HT-29 (cell line): Measurements from ENCODE around the gene ALX3. TPM values are rescaled to one million over a fixed set of nuclear protein-coding genes. Genes with fewer than 3 reads are reported as not detected.

Experiments
- DNase-seq: peaks from one replicate; pipeline ENCODE4 v3.0.0-alpha.2; 2015; ENCODE audit warnings: low spot score
- total RNA-seq: library from RNA; depleted of rRNA; stranded (reverse); fragments of >200 nt; shearing (Covaris generic); gene quantifications from 2 replicates; pipeline ENCODE4 v1.2.3, GENCODE V29; 2014

ALX3 gene
- total RNA-seq, 1 experiment from 2014 or later = not detected

DNA sequence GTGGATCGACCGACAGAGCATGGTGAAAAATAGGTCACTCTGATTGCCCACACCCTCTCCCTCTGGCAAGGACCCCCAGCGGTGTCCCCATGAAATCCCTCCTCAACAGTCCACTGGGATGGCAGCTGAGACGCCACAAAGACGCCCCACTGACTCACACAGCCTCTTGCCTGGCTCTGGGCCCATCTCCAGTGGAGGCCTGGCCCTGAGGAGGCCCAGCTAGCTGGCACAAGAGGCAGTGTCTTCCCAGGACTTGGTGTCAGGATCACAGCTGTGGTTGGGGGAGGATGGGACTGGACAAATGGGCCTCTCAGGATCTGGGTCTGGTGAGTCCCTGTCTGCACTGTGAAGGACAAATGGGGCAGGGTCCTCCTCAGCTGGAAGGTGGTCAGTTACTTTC lies 4.6 kb downstream of the ALX3 start:
- no peak for DNase-seq

DNA sequence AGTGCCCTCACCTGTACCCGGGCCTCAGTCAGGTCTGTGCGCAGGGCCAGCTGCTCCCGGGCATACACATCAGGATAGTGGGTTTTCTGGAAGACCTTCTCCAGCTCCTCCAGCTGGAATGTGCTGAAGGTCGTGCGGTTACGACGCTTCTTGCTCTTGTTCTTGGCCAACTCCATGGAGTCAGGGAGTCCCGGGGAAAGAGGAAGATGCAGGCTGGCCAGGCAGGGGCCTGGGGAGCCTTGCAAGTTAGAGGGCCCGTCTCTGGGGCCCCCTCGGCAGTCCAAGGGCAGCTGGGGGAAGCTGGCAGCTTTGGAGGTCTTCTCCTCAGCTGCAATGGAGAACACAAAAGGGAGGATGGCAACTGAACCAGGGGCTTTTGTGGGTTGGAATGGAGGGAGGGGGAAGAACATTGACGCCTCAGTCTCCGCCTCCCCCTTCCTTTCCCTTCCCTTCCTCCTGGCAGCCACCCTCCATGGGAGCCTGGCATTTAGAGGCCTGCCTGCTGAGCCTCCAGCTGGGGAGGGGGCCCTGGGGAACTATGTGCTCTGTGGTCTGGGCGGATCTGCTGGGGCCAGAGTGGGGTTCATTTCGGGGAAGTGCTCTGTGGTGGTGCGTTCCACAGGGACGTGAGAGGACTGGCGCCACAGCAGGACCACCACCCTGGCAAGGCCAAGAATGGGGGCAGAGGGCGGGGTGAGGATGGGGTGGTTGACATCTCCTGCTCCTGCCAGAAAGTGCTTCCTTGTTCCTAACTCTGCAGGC lies 5.7 kb downstream of the ALX3 start:
- DNase-seq = no peak

DNA sequence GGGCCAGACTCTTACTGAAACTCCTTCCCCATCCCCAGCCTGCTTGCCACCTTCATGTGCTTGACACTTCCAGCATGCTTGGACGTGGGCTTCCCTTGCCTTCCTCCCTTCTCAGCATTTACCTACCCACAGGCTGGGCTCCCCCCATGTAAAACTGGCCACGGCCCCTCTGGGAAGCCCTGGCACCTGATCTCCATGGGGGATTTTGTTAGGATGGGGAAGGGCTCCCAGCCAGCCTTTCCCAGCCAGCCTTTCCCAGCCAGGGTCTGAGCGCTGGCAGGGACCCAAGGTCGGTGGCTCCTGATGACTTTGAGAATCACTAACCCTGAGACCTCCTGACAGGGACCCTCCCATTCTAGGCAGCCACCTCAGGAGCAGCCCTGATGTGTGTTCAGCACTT lies 6.7 kb downstream of the ALX3 start:
- DNase-seq = no peak

DNA sequence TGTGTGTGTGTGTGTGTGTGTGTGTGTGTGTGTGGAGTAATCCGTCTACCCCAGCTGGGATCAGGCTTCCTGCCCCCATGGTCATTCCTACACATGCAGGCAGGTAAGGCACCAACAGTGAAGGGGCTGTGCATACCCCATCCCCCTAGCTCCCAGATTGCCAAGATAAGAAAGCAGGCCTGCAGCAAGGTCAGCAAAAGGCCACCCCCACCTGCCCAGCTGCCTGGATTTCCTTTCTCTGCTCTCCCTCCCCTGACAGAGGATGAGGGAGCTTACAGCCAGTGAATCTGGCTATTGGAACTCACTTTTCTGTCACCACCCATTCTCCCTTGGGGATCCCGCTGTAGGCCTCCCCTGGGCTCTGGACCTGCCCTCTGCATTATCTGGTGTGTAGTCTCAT lies 7.9 kb downstream of the ALX3 start:
- no peak for DNase-seq

DNA sequence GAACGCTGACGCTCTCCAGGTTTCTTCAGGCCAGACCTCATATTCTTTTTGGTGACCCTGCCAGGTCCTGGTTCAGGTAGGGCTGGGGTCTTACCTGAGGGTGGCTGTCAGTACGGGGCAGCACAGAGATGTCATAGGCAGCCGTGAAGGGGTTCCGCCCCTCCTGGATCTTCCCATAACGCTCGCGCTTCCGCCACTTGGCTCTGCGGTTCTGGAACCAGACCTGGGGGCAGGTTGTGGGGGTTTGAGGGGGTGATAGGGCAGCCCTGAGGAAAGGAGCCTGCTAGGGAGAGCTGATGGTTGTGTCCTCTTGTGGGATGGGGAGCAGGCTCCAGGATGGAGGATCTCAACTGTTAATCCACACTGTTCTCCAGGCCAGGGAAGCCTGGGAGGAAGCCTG lies 9.1 kb downstream of the ALX3 start:
- no peak for DNase-seq

DNA sequence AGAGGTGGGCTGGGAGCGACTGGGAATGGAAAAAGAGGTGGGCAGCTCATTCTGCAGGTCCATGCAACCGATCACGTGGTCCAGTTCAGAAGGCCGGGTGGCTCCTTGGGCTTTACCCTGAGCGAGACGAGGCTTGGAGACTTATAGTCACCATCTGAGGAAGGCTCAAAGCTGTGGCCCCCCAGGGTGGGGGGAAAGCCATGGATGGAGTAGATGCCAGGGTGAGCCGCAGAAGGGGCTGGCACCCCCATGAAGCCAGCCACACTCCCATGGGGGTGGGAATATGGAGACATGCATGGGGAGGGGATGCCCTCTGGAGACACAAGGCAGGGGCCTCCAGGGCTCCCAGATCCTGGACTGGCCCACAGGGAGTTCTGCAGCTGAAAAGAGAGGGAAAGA lies 9.8 kb downstream of the ALX3 start:
- no peak for DNase-seq

DNA sequence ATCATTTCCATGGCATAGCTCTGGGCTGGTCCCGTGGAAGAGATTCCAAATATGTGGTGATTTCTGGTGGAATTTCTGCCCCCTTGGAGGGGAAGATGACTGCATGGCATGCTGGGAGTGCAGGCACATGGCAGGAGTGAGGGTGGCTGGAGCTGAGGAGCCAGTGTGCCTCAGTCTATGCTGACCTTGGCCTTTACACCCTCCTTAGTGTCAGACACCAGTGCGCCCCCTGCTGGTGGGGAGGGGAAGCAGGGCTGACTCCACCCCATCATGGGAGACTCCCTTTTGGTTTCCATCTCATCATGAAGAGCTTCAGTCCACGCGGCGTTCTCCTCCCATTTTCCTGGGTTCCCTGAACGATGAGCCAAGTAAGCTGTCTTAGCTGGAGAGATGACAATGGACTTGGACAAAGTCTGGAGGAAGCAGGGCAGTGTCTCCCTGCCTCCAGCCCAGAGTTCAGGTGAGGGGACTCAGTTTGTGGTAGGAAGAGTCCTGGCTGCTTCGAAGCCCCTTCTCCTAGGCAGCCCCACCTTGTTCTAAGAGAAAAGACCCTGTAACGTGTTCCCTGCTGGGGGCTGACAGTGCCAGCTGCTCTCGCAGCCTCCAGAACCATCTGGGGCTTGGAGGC lies 10.3 kb downstream of the ALX3 start:
- DNase-seq = peak; percentile 38

DNA sequence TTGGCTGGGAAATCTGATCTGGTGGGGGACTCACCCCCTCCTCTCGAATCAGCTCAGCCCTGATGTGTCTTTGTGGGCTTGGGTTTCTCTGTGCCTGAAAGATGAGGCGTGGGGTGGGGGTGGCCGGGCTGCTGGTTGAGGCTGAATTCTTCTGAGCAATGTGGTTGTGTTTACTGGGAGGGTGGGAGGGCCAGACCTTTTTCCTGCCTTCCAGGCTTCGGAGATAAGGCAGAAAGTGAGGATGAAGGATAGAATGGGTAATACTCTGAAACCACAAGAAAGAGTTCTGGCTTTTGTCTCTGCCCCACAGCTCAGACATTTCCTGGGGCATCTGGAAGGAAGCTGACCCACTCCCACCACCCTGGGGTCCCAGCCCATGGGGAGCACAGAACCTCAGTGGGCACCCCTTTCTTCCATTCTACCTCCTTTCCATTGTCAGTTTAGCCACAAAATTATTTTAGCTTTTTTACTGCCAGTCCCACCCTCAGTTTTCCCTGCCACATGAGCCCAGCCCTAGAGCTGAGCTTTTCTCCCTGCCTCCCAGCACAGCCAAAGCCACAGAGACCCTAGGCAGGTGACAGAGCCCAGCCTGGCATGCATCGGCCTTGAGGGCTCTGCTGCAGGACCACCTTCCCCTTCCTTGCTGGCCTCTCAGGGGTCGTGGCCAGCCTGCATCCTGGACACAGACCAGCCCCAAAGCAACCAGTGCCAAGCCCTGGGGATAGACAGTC lies 11.2 kb downstream of the ALX3 start:
- no peak for DNase-seq

DNA sequence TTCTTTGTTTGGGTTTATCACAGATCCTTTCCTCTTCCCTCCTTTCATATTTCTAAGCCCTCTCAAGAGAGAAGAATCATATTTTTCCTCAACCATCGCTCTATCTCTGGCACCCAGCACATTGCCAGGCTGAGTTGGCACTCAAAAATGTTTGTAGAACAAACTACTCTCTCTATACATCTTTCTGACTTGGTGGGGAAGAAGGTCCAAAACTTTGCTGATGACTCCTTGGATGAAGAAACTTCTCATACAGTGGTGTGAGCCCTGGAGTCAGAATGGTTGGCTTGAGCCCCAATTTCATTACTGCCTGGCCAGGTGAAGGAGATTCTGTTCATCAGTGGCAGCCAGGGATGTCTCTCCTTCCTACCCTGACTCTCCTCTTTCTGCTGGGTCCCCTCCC lies 11.9 kb downstream of the ALX3 start:
- no peak for DNase-seq

DNA sequence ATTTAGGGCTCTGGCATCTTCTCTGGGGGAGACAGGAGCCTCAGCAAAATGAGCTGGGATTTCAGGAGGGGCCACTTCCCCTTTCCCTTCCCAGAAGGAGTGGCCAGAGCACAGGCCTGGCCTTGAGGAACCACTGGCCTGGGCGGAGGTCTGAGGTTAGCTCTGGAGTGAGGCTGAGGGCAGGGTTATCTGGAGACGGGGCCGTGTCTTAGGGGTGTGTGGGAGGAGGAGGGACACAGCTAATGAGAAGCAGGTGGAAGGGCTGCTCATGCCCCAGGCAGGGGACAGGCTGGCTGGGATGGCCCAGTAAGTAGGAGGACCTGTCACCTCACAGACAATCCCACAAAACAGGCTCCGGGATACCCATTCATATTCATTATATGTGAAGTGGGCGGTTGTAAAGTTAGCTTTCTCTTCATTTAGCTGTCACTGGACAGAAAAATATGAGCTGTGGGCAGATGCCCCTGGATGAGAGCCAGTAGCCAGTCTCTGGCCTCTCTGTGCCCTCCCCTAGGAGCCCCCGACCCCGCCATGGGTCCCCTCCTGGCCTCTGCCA lies 12.4 kb downstream of the ALX3 start:
- no peak for DNase-seq

DNA sequence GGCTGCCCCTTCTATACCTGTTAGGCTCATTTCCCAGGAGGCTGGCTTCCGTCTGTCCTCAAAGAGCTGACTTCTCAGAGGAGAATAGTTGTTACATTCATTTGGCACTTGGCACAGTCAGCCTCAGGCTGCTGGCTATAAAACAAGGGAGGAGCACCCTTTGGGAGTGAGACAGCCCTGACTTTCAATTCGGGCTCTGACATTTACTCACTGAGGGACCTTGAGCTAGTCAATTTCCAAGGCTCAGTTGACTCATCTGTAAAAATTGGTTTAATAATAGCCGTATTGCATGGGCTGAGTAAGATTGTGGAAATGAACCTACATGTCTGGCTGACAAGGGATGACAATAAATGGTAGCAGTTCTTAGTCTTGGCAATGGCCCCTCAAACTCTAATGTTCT lies 13.7 kb downstream of the ALX3 start:
- no peak for DNase-seq

DNA sequence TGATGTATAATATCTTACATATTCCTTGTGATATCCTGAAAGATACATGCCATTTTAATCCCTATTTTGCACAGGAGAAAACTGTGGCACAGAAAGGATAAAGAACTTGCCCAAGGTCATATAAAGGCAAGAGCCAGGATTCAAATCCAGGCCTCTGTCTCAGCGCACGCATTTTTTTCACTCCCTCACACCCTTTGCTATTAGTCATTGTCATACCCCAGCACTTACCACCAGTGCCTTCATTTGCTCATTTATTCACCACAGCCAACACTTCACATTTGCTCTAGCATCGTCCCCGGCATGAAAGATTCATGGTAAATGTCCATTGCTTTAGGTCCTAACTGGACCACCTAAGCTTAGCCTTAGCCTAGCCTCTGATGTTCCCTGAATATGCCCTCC lies 14.2 kb downstream of the ALX3 start:
- no peak for DNase-seq

DNA sequence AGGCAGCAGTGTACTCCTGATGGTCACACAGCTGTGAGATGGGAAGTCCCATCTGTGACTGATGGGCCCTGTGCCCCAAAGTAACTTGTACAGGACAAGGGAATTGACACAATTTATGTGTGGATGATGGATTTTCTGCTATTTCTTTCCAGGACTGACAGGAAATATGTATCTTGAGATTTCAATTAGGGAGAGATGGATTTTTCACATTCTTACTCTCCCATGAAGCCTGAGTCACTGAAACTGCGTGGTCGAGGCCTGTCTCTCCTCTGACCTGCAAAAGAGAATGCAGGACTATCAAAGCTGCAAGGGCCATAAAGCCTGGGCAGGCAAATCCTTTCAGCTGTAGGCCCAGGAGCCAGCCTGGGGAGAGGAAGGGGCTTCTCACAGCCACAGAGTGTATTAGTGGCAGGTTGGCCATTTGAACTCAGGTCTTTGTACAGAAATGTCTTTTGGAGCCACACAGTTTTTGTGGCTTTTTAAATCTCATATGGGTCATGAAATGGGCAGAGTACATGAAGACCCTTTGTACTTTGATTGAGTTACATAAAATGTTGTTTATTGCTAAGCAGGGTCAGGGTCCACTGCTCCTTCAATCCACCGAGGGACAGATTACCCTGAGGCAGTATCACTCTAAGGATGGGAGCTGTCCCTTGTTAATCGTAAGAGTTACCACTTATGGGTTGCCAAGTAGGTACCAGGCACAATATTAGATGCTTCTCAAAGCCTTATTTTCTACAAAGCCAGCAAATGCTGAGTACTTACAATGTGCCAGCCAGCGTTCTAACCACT lies 14.8 kb downstream of the ALX3 start:
- no peak for DNase-seq

DNA sequence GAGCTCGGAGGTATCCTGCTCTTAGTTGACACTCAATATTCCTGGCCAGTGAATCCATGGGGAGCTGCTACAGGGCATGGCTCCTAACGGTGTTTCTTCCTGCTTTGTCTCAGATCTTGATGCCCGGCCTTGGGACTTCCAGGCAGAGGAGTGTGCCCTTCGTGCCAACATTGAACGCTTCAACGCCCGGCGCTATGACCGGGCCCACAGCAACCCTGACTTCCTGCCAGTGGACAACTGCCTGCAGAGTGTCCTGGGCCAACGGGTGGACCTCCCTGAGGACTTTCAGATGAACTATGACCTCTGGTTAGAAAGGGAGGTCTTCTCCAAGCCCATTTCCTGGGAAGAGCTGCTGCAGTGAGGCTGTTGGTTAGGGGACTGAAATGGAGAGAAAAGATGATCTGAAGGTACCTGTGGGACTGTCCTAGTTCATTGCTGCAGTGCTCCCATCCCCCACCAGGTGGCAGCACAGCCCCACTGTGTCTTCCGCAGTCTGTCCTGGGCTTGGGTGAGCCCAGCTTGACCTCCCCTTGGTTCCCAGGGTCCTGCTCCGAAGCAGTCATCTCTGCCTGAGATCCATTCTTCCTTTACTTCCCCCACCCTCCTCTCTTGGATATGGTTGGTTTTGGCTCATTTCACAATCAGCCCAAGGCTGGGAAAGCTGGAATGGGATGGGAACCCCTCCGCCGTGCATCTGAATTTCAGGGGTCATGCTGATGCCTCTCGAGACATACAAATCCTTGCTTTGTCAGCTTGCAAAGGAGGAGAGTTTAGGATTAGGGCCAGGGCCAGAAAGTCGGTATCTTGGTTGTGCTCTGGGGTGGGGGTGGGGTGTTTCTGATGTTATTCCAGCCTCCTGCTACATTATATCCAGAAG lies 16.7 kb downstream of the ALX3 start:
- peak; percentile 66 for DNase-seq

DNA sequence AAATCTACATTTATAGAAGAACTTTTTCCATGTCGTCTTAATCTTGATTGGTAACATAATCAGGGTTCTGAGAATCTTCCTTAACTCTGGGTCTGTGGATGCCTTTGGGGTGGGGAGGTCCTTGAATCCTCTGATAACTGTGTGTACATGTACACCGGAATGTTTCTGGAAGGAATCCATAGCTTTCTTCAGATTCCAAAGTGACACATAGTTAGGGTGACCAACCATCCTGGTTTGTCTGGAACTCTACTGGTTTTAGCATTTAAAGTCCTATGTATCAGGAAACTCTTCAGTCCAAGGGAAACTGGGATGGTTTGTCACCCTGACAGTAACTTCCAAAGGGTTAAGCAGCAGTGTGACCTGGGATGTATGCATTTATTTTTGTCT lies 19.2 kb downstream of the ALX3 start:
- no peak for DNase-seq

DNA sequence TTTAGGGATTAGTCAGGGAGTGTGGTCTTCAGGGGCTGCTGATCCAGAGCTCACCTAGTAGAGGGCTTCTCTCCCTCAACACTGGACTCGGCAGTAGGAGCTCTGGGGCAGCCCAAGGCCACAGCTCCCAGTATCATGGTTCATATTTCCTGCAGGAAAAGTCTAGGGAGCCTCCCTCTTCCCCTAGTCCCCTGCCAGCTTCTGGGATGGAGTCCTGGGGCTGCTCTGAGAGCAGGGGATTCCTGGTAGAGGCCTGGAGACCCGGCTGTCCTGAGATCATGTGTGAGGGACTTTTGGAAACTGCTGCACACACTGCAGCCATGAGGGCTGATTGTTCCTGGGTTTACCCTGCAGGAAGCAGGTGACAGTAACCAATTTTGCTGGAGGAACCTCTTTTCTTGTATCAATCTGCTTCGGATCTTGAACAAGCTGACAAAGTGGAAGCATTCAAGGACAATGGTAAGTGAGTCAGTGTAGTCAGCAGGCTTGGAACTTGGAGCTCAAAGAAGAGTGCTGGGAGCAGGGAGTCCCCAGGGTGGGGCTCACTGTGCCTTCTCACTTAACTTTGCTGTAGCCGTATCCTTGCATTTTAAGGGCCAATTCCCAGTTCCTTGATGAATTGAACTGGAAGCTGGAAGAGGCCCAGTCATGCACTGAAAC lies 19.7 kb downstream of the ALX3 start:
- DNase-seq = no peak

DNA sequence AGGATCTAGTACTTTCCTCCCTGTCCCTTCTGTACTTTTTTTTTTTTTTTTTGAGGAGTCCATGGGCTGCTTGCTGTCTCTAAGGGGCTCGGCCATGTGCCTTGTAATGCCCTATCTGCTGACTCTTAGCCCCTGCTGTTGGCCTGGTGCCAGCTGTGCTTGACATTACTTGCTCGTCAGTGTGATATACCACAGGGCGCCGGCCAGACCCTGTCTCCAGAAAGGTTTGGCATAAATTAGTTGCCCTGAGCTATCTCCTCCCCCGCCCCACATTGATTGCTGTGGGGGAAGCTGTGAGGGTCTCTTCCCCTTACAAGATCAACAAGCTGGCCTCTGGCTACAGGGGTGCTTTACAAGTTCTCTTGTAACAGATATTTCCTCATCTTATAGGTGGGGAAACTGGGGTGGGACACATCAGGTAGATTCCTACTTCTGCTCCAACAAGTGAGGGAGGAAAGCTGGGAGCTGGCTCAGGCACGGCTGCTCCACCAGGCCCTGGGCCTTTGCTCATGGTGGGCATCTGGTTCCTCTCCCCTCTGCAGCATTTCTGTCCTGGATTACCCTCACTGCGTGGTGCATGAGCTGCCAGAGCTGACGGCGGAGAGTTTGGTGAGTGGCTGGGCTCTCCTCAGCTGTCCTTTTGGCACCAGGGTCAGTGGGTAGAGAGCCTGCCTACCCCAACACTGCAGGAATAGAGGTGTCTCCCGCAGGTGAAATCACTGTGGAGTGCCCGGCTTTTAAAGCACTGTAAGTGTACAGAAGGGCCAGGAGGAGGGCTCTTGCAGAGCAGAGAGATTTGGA lies 20.5 kb downstream of the ALX3 start:
- no peak for DNase-seq

DNA sequence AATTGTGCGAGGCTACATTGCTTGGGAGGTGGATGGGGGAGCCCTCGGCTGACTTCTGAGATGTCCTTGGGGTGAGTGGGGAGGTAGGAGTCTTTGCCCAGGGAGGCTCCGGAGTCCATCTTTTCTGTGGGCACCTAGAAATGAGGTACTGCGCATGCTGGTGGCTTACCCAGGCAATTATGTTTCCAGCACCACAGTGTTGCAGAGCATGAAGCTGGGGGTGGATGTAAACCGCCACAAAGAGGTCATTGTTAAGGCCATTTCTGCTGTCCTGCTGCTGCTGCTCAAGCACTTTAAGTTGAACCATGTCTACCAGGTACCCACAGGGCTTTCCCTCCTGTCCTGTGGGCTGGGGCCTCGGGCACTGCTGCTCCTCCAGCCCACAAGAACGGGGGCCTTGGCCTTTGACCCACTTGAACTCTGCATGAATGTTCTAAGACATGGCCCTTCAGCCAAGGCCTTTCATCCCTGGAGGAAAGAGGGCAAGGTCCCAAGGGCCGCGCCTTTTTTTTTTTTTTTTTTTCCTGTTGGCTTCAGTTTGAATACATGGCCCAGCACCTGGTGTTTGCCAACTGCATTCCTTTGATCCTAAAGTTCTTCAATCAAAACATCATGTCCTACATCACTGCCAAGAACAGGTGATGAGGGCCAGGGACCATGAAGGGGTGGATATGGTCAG lies 21.4 kb downstream of the ALX3 start:
- DNase-seq = no peak

DNA sequence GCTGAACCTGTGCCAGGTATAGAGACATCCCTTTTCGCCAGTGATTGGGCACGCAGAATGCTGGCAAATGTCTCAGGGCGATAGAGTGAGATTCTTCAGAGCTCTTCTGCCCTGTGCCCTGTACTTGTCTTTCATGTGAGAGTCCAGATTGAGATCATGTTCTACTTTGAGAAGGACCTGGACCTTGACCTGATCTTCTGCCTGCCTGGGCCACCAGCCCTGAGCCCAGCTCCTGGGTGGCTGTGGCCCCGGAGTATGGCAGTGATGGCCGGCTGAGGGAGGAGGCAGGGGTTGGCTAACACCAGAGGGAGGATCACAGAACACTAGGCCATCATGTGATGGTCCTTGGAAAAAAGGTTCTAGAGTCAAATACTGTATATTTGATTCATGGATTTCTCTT lies 22.2 kb downstream of the ALX3 start:
- DNase-seq = no peak
